HG03159 (cell line): ENCODE results near the gene ZNF408.
"Not testable (repeated sequence)": the region's sequence is repeated elsewhere in the genome, so short reads cannot be mapped to it uniquely, and the experiment has no call there.

Experiments used
- ATAC-seq: cut with Tn5 transposase; IDR thresholded peaks from one replicate; pipeline ENCODE4 v1.9.1; 2021; ENCODE audit warnings: mild to moderate bottlenecking, moderate library complexity; ENCODE audit not compliant: unreplicated experiment

Gene ZNF408

GRCh38 chr11:46696212-46696558 lies 4.6 kb upstream of the ZNF408 start:
- no peak for ATAC-seq

- ATAC-seq, result no peak
These were observed 3.5 kb upstream of the ZNF408 start for GRCh38 chr11:46697303-46697702.

- ATAC-seq, result no peak
These were observed 3.1 kb upstream of the ZNF408 start for GRCh38 chr11:46697723-46698122.

GRCh38 chr11:46698597-46698996 lies 2.2 kb upstream of the ZNF408 start:
- ATAC-seq, result no peak

GRCh38 chr11:46701078-46701654 lies 335 bp downstream of the ZNF408 start:
- ATAC-seq, result no peak

GRCh38 chr11:46705070-46705688 lies 4.3 kb downstream of the ZNF408 start:
- ATAC-seq, result no peak

GRCh38 chr11:46706886-46707285 lies 6.1 kb downstream of the ZNF408 start:
- ATAC-seq, result no peak

- not testable (repeated sequence) for ATAC-seq
These were observed 8.5 kb downstream of the ZNF408 start for GRCh38 chr11:46709351-46709750.

- no peak for ATAC-seq
These were observed 10.0 kb downstream of the ZNF408 start for GRCh38 chr11:46710821-46711269.

GRCh38 chr11:46711303-46711702 lies 10.5 kb downstream of the ZNF408 start:
- ATAC-seq, result no peak

GRCh38 chr11:46712874-46713576 lies 12.2 kb downstream of the ZNF408 start:
- no peak for ATAC-seq

- ATAC-seq, result not testable (repeated sequence)
These were observed 17.0 kb downstream of the ZNF408 start for GRCh38 chr11:46717825-46718154.

- ATAC-seq, result no peak
These were observed 17.6 kb downstream of the ZNF408 start for GRCh38 chr11:46718155-46719019.

GRCh38 chr11:46719048-46719542 lies 18.3 kb downstream of the ZNF408 start, which contains the start of gene F2:
F2 (plus strand) TSS chr11:46719213; CDS start chr11:46719236, 23 bp downstream.
- ATAC-seq, result no peak

- no peak for ATAC-seq
These were observed 18.9 kb downstream of the ZNF408 start for GRCh38 chr11:46719543-46720218.

- no peak for ATAC-seq
These were observed 20.5 kb downstream of the ZNF408 start for GRCh38 chr11:46721286-46721685.

- no peak for ATAC-seq
These were observed 21.9 kb downstream of the ZNF408 start for GRCh38 chr11:46722566-46723358.

GRCh38 chr11:46723359-46723680 lies 22.5 kb downstream of the ZNF408 start:
- ATAC-seq, result no peak

GRCh38 chr11:46724088-46724487 lies 23.3 kb downstream of the ZNF408 start:
- no peak for ATAC-seq
